ENCODE measurements around the gene UGT1A1. TPM values are rescaled to one million over a fixed set of nuclear protein-coding genes. Genes with fewer than 3 reads are reported as not detected.

The UGT1A1 gene
- total RNA-seq, 1 experiment from 2014 or later, result not detected

DNA sequence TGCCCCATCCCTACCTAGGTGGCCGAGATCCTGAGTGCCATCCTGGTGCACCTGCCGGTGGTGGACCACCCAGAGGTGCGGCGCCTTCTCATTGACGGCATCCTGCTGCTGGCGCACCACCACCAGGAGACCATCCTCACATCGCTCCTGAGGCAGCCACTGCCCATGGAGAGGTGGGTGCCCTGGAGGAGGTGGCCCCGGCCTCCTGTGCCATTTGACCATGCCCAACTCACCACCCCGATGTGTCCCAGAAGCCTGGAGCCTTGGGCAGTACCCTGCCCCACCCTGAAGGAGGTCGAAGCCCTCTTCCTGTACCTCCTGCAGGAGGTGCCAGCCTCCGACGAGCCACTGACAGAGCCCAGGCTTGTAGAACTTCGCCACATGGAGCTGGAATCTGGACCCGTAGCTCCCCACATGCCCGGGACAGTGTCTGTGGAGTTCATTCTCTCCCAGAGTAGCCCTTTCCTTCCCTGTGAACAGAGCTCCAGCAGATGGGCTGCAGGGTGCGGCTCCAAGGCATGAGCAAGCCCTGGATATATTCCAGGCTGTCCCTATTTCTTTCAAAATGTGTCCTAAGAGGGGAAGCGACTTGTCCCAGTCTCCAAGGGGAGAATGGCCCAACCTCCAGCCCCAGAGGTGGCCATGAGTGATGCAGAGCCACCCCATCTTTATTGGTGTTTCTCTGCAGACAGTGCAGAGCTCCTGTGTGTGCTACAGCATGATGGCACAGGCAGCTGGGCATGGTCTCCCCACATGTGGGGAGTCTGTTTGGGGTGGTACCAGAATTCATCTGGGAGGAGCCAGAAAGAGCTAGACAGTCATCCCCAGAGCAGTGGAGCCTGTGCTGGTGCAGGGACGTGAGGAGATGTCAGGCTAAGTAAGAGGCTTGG is 60.1 kb downstream of the UGT1A1 start:
- no peak overlapping the region for H2BK120ac ChIP-seq (ENCODE audit: low read depth, low read length, poor library complexity, severe bottlenecking)
- H3K9ac ChIP-seq (ENCODE audit: extremely low read depth, insufficient read length, low read length), result no peak overlapping the region
- no peak overlapping the region for H3K27ac ChIP-seq (ENCODE audit: insufficient read length, low read depth, low read length)
- no peak overlapping the region for H2BK5ac ChIP-seq (ENCODE audit: insufficient read length, low read length)
- peak; percentile 16 for DNase-seq
- no peak overlapping the region for H4K91ac ChIP-seq (ENCODE audit: insufficient read length, low read depth, low read length)
- Mint-ChIP-seq H3K4me3 (no peak overlapping the region), H3K27ac (no peak overlapping the region), H3K27me3 (ENCODE audit: low read depth) (peaks cover 1% of the 10 kb centered on the region; the same call in 1 of the 2 replicates), H3K4me1 (no peaks in the 10 kb centered on the region; a peak in 1 of 4 replicates), H3K36me3 (ENCODE audit: insufficient read depth in 1 of 3, low read depth in 3 of 3) (no peaks in the 10 kb centered on the region), H3K9me3 (no peaks in the 10 kb centered on the region; a peak in 1 of 5 replicates)
- H2BK20ac ChIP-seq (ENCODE audit: low read depth, low read length, poor library complexity, severe bottlenecking), result no peak overlapping the region
- no peaks in the 10 kb centered on the region for H3K79me2 ChIP-seq (ENCODE audit: insufficient read depth, low read length)
- no peak overlapping the region for H2AFZ ChIP-seq (ENCODE audit: low read length)
- H3K23me2 ChIP-seq (ENCODE audit: insufficient read length, low read depth, low read length, poor library complexity, severe bottlenecking), result no peaks in the 10 kb centered on the region
- no peak overlapping the region for H3K56ac ChIP-seq (ENCODE audit: insufficient read length, low read depth, low read length)
- no CpG with 5 or more reads among the region's 18 CpGs for WGBS (ENCODE audit: extremely low coverage, insufficient read length, low lambda C conversion rate)
- TF ChIP-seq, protein P1, sequence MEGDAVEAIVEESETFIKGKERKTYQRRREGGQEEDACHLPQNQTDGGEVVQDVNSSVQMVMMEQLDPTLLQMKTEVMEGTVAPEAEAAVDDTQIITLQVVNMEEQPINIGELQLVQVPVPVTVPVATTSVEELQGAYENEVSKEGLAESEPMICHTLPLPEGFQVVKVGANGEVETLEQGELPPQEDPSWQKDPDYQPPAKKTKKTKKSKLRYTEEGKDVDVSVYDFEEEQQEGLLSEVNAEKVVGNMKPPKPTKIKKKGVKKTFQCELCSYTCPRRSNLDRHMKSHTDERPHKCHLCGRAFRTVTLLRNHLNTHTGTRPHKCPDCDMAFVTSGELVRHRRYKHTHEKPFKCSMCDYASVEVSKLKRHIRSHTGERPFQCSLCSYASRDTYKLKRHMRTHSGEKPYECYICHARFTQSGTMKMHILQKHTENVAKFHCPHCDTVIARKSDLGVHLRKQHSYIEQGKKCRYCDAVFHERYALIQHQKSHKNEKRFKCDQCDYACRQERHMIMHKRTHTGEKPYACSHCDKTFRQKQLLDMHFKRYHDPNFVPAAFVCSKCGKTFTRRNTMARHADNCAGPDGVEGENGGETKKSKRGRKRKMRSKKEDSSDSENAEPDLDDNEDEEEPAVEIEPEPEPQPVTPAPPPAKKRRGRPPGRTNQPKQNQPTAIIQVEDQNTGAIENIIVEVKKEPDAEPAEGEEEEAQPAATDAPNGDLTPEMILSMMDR (conservative IDR thresholded peaks at IDR 0.05), result no peak
- no peak overlapping the region for H3T11ph ChIP-seq (ENCODE audit: low read length)
- H3K18ac ChIP-seq (ENCODE audit: insufficient read length, low read depth, low read length), result no peak overlapping the region
- no peak overlapping the region for H3K4ac ChIP-seq (ENCODE audit: low read depth, low read length)
- no peak overlapping the region for H2AK5ac ChIP-seq (ENCODE audit: insufficient read length, low read length)
- no peak overlapping the region for H4K5ac ChIP-seq (ENCODE audit: insufficient read length, low read depth, low read length)
- H3K4me2 ChIP-seq (ENCODE audit: insufficient read depth, insufficient read length, low read length), result no peak overlapping the region
- no peaks in the 10 kb centered on the region for H3K79me1 ChIP-seq (ENCODE audit: insufficient read depth, low read depth, low read length, poor library complexity, severe bottlenecking)
- H4K20me1 ChIP-seq (ENCODE audit: control insufficient read depth, insufficient read depth, insufficient read length), result no peaks in the 10 kb centered on the region
- H3K23ac ChIP-seq (ENCODE audit: insufficient read length, low read depth, low read length), result no peak overlapping the region
- no peaks in the 10 kb centered on the region for H3K4me1 ChIP-seq (ENCODE audit: insufficient read depth, low read length)
- no peaks in the 10 kb centered on the region for H3K9me3 ChIP-seq (ENCODE audit: control insufficient read depth, low read depth, low read length)
- no peaks in the 10 kb centered on the region for H3K27me3 ChIP-seq (ENCODE audit: insufficient read depth, low read length)
- no peak overlapping the region; the same call in 1 of the 2 replicates for H3K14ac ChIP-seq (ENCODE audit: insufficient read depth, low read length)
- no peak overlapping the region for H2BK15ac ChIP-seq (ENCODE audit: low read depth, low read length)
- H2BK12ac ChIP-seq (ENCODE audit: insufficient read length, low read depth, low read length), result no peak overlapping the region
- H4K8ac ChIP-seq (replicated peaks; ENCODE audit: insufficient read length, low read depth, low read length), result no peak overlapping the region
